Activated CD8-positive, alpha-beta T cell treated with anti-CD3 and anti-CD28 coated beads for 36 hours (primary cell): ENCODE measurements around the gene ANKRD55. TPM values are rescaled to one million over a fixed set of nuclear protein-coding genes. Genes with fewer than 3 reads are reported as not detected.

Source experiments
- ATAC-seq: fragments of 200-7000 bp; cut with Tn5 transposase; one replicate; pipeline ENCODE4 v1.10.0; 2021; ENCODE audit warnings: mild to moderate bottlenecking, moderate library complexity
- CTCF ChIA-PET: fragments of 350-600 bp; sonication (Branson Sonifier 250); formaldehyde crosslinking; loops from one replicate; lab custom pipeline; 2021; ENCODE audit warnings: antibody characterized with exemption; lab: Charles Lee
- POLR2A ChIA-PET: fragments of 350-600 bp; sonication (Branson Sonifier 250); formaldehyde crosslinking; loops from one replicate; lab custom pipeline; 2021; ENCODE audit warnings: antibody characterized with exemption; lab: Charles Lee
- DNase-seq: peaks from one replicate; pipeline ENCODE4 v3.0.0-alpha.2; 2020
- H3K27ac Mint-ChIP-seq: one replicate; pipeline ENCODE4 v1.8.0; 2021; ENCODE audit warnings: mild to moderate bottlenecking, mixed read lengths
- H3K27me3 Mint-ChIP-seq: one replicate; pipeline ENCODE4 v1.8.0; 2021; ENCODE audit warnings: mixed read lengths
- H3K36me3 Mint-ChIP-seq: one replicate; pipeline ENCODE4 v1.8.0; 2021; ENCODE audit warnings: low read depth, mixed read lengths
- H3K4me1 Mint-ChIP-seq: one replicate; pipeline ENCODE4 v1.8.0; 2021; ENCODE audit warnings: low read depth, mixed read lengths
- H3K4me3 Mint-ChIP-seq: one replicate; pipeline ENCODE4 v1.8.0; 2021; ENCODE audit warnings: mild to moderate bottlenecking, moderate library complexity, mixed read lengths
- H3K9me3 Mint-ChIP-seq: one replicate; pipeline ENCODE4 v1.8.0; 2021; ENCODE audit warnings: mixed read lengths
- CTCF ChIP-seq: fragments of 200-600 bp; IDR thresholded peaks from one replicate; pipeline ENCODE4 v1.8.0; 2022; ENCODE audit warnings: antibody characterized with exemption, mild to moderate bottlenecking
- intact Hi-C: fragments of 100-400 bp; cut with micrococcal nuclease; formaldehyde crosslinking; loops from one replicate; pipeline ENCODE4 v1.10.0; 2022
- total RNA-seq, 2 experiments: library from RNA; stranded (reverse); gene quantifications; one replicate each; pipeline ENCODE4 v1.2.3, GENCODE V29; 2021

ANKRD55 gene
- total RNA-seq, 2 experiments from 2014 or later: not detected

DNA sequence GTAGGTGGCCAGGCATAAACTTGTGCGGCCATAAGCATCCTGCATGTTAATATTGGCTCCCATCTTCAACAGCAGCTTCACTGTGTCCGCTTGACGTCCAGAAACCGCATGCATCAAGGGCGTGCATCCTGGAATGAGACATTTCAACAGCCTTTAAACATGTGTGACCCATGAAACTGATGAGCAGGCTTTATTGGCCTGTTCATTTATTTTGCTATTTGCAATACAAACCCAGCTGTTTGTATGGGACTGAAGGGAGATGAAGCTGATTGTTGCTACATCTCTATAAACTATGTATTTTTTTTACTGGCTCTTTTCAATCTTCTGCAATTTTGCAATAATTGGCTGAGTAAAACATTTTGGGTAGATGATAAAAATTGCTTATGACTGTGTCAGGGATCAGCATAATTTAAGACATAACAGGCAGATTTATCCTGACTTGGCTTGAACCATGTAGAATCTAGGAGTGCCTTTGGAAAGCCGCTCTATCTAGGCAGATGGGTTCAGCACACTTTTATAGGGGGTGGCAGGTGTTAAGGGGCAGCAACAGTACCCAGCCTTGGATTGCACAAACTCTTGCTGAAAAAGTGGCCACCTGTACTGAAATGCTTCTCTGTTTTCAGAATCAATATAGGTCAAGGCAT lies 56.9 kb downstream of the ANKRD55 start:
- H3K4me1 Mint-ChIP-seq: peaks cover 9% of the 10 kb centered on the region
- no peaks in the 10 kb centered on the region for H3K36me3 Mint-ChIP-seq
- intact Hi-C loops: no loop called here
- CTCF ChIA-PET: interaction anchor here (1.3 kb wide), 2 partner anchors 24 to 25 kb away, joined by 4 to 5 read pairs; no protein-coding TSS in a partner anchor
- ATAC-seq (no peak), DNase-seq (no peak)
- H3K27ac Mint-ChIP-seq: no peak overlapping the region
- POLR2A ChIA-PET: no interaction called here
- TF ChIP-seq CTCF: no peak
- H3K27me3 Mint-ChIP-seq: no peaks in the 10 kb centered on the region
- H3K9me3 Mint-ChIP-seq: no peaks in the 10 kb centered on the region
- H3K4me3 Mint-ChIP-seq: no peak overlapping the region

GRCh38 chr5:56175488-56175887 lies 57.6 kb downstream of the ANKRD55 start:
- ChIA-PET POLR2A (no interaction called here), CTCF (no interaction called here)
- H3K4me3 Mint-ChIP-seq: no peak overlapping the region
- ATAC-seq (no peak), DNase-seq (no peak)
- no peaks in the 10 kb centered on the region for H3K9me3 Mint-ChIP-seq
- H3K27me3 Mint-ChIP-seq: no peaks in the 10 kb centered on the region
- H3K4me1 Mint-ChIP-seq: peaks cover 9% of the 10 kb centered on the region
- TF ChIP-seq CTCF: no peak
- intact Hi-C loops: no loop called here
- no peaks in the 10 kb centered on the region for H3K36me3 Mint-ChIP-seq
- H3K27ac Mint-ChIP-seq: no peak overlapping the region

GRCh38 chr5:56175021-56175420 lies 58.1 kb downstream of the ANKRD55 start:
- intact Hi-C loops: no loop called here
- POLR2A ChIA-PET: no interaction called here
- H3K27ac Mint-ChIP-seq: no peak overlapping the region

DNA sequence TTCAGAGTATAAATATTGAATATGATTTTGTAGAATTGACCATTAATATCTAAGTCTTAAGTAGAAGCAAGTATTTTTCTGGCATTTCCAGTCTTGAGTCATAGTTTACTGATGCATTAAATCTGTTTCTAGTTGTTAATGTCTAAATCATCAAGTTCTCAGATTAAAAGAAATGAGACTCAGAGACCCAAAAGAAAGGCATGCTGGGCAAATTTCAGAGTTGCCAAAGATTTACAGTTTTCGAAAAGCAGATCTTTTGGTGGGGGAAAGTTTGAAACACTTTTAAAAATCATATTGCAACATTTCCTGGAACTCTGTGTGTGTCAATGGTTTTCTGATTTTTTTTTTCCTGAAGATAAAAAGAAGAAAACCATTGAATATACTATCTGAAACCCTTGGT lies 60.9 kb downstream of the ANKRD55 start:
- no peaks in the 10 kb centered on the region for H3K36me3 Mint-ChIP-seq
- H3K27me3 Mint-ChIP-seq: no peaks in the 10 kb centered on the region
- H3K4me3 Mint-ChIP-seq: no peak overlapping the region
- H3K27ac Mint-ChIP-seq: peak overlapping the region; percentile 20
- no peaks in the 10 kb centered on the region for H3K9me3 Mint-ChIP-seq
- POLR2A ChIA-PET: no interaction called here
- DNase-seq: no peak
- H3K4me1 Mint-ChIP-seq: peaks cover 22% of the 10 kb centered on the region
- CTCF ChIA-PET: interaction anchor here (0.7 to 1.0 kb wide), 2 partner anchors 28 to 29 kb away, joined by 3 read pairs; no protein-coding TSS in a partner anchor
- no peak for ATAC-seq
- intact Hi-C loops: no loop called here
- TF ChIP-seq CTCF: no peak

More at GRCh38 chr5:56175021-56175420, 58.1 kb downstream of the ANKRD55 start:
- Mint-ChIP-seq H3K27me3 (no peaks in the 10 kb centered on the region), H3K4me3 (no peak overlapping the region), H3K4me1 (peaks cover 9% of the 10 kb centered on the region), H3K9me3 (no peaks in the 10 kb centered on the region), H3K36me3 (no peaks in the 10 kb centered on the region)
- CTCF ChIA-PET: no interaction called here
- no peak for TF ChIP-seq CTCF
- DNase-seq: no peak
- ATAC-seq: no peak

DNA sequence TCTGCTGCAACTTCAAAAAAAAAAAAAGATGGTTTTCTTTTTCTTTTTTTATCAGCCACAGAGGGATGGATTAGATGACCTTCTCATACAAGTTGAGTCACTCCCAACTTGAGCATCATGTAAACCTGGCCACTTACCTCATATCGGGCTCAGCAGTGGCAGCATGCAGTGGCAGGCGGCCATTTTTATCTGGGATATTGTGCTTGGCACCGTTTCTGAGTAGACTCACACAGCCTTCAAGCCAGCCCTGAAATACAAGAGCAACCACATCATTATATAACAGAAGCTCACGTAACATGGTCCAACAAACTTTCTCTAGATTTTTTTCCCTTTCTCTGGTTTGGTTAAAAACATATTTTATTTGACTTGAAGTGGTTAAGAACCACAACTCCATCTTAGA lies 62.6 kb downstream of the ANKRD55 start:
- TF ChIP-seq CTCF: no peak
- CTCF ChIA-PET: interaction anchor here (1.0 to 1.4 kb wide), 2 partner anchors 31 kb away, joined by 3 to 4 read pairs; no protein-coding TSS in a partner anchor
- DNase-seq: no peak
- Mint-ChIP-seq H3K27me3 (no peaks in the 10 kb centered on the region), H3K36me3 (no peaks in the 10 kb centered on the region), H3K9me3 (no peaks in the 10 kb centered on the region), H3K4me1 (peaks cover 22% of the 10 kb centered on the region), H3K27ac (no peak overlapping the region), H3K4me3 (no peak overlapping the region)
- ATAC-seq: no peak
- POLR2A ChIA-PET: no interaction called here
- intact Hi-C loops: no loop called here
